Gastroesophageal sphincter (tissue), 3 donors: ENCODE measurements around the gene PRKG1.

Source experiments
- CTCF ChIP-seq, 4 experiments: fragments of 200-600 bp in 2 of 4; fragments of 450-650 bp in 2 of 4; sonication (generic) in 1 of 4; IDR thresholded peaks; one replicate each; pipeline ENCODE4 v1.5.1; 2017 to 2019; ENCODE audit warnings: antibody characterized with exemption in 4 of 4, mild to moderate bottlenecking in 2 of 4, moderate library complexity in 2 of 4
- EP300 ChIP-seq: sonication (generic); formaldehyde crosslinking; IDR thresholded peaks from one replicate; pipeline ENCODE4 v1.6.1; 2017; ENCODE audit warnings: antibody characterized with exemption, mild to moderate bottlenecking
- POLR2A ChIP-seq, 2 donors: fragments of 450-650 bp; IDR thresholded peaks; one replicate each; pipeline ENCODE4 v1.6.1; 2017; ENCODE audit warnings: antibody characterized with exemption in 2 of 2, mild to moderate bottlenecking in 2 of 2, moderate library complexity in 1 of 2

GRCh38 chr10:51759896-51760534, 685.7 kb downstream of the PRKG1 start:
- TF ChIP-seq CTCF (IDR thresholded peaks at IDR 0.05) (no peak), EP300 (no peak), POLR2A (IDR thresholded peaks at IDR 0.05) (no peak)
